Measurements from ENCODE around the gene TMEM52. TPM values are rescaled to one million over a fixed set of nuclear protein-coding genes. Genes with fewer than 3 reads are reported as not detected.

TMEM52 gene
- total RNA-seq, 4 donors from 2014 or later, result 0.40 to 3.1 (median 1.8) TPM

GRCh38 chr1:1899266-1899966 is 19.7 kb downstream of the TMEM52 start:
- no peak overlapping the region for H3K27ac ChIP-seq
- WGBS, 2 donors (ENCODE audit: low coverage in 1 of 2), result no CpG with 5 or more reads among the region's 16 CpGs
- H3K4me1 ChIP-seq, result peaks cover 0 to 12% (median 8%) of the 10 kb centered on the region in 3 donors
- ATAC-seq, result no peak
- peaks cover 38% of the 10 kb centered on the region for H3K27me3 ChIP-seq
- TF ChIP-seq CTCF (IDR thresholded peaks at IDR 0.05), result no peak
- no peak for TF ChIP-seq POLR2AphosphoS5 (IDR thresholded peaks at IDR 0.05)
- TF ChIP-seq EP300 (IDR thresholded peaks at IDR 0.05), result no peak
- no peak for TF ChIP-seq POLR2A (IDR thresholded peaks at IDR 0.05)
- no peak overlapping the region for H3K4me3 ChIP-seq
- H3K36me3 ChIP-seq, result no peaks in the 10 kb centered on the region
- H3K9me3 ChIP-seq, result no peaks in the 10 kb centered on the region

- Histone ChIP-seq H3K27ac (no peak overlapping the region), H3K9me3 (no peaks in the 10 kb centered on the region), H3K4me3 (no peak overlapping the region), H3K27me3 (peaks cover 38% of the 10 kb centered on the region), H3K36me3 (no peaks in the 10 kb centered on the region), H3K4me1 (peaks cover 0 to 23% (median 11%) of the 10 kb centered on the region in 3 donors)
- 85 to 95% methylated on average over 3 to 4 of the region's 6 CpGs for WGBS, 2 donors (ENCODE audit: low coverage in 1 of 2)
- no peak for TF ChIP-seq CTCF (IDR thresholded peaks at IDR 0.05)
- TF ChIP-seq POLR2A (IDR thresholded peaks at IDR 0.05), result no peak
- TF ChIP-seq EP300 (IDR thresholded peaks at IDR 0.05), result no peak
- TF ChIP-seq POLR2AphosphoS5 (IDR thresholded peaks at IDR 0.05), result no peak
- ATAC-seq, result no peak
These were observed 20.7 kb downstream of the TMEM52 start for GRCh38 chr1:1898246-1898933.

- H3K4me1 ChIP-seq, result peaks cover 0 to 41% (median 20%) of the 10 kb centered on the region in 3 donors
- no peak overlapping the region for H3K27ac ChIP-seq
- ATAC-seq, result no peak
- WGBS, 2 donors (ENCODE audit: low coverage in 1 of 2), result 40% methylated on average over 2 of the region's 14 CpGs; no CpG with 5 or more reads in 1 of the 2 donors
- H3K36me3 ChIP-seq, result no peaks in the 10 kb centered on the region
- no peaks in the 10 kb centered on the region for H3K9me3 ChIP-seq
- TF ChIP-seq CTCF (IDR thresholded peaks at IDR 0.05) (no peak), POLR2AphosphoS5 (IDR thresholded peaks at IDR 0.05) (no peak), POLR2A (IDR thresholded peaks at IDR 0.05) (no peak), EP300 (IDR thresholded peaks at IDR 0.05) (no peak)
- peaks cover 38% of the 10 kb centered on the region for H3K27me3 ChIP-seq
- no peak overlapping the region for H3K4me3 ChIP-seq
These were observed 23.4 kb downstream of the TMEM52 start for GRCh38 chr1:1895456-1896336.

GRCh38 chr1:1895060-1895418 is 24.0 kb downstream of the TMEM52 start:
- WGBS, 2 donors (ENCODE audit: low coverage in 1 of 2), result no CpG with 5 or more reads among the region's 10 CpGs
- no peak overlapping the region for H3K27ac ChIP-seq
- ATAC-seq, result no peak
- no peak overlapping the region for H3K4me3 ChIP-seq
- no peaks in the 10 kb centered on the region for H3K36me3 ChIP-seq
- no peaks in the 10 kb centered on the region for H3K9me3 ChIP-seq
- H3K27me3 ChIP-seq, result peaks cover 36% of the 10 kb centered on the region
- TF ChIP-seq POLR2AphosphoS5 (IDR thresholded peaks at IDR 0.05) (no peak), POLR2A (IDR thresholded peaks at IDR 0.05) (no peak), EP300 (IDR thresholded peaks at IDR 0.05) (no peak), CTCF (IDR thresholded peaks at IDR 0.05) (no peak)
- peaks cover 0 to 41% (median 20%) of the 10 kb centered on the region in 3 donors for H3K4me1 ChIP-seq

All from gastroesophageal sphincter (tissue), 4 donors.